Adrenal gland (tissue), 5 donors: Measurements from ENCODE around the gene WDR89.

Experiments
- POLR2A ChIP-seq, 2 donors: fragments of 450-650 bp; IDR thresholded peaks; one replicate each; pipeline ENCODE4 v1.6.1; 2017; ENCODE audit warnings: antibody characterized with exemption in 2 of 2, mild to moderate bottlenecking in 2 of 2, moderate library complexity in 1 of 2
- TF ChIP-seq, protein P1 (sequence below), 6 experiments: fragments of 450-650 bp in 4 of 6; fragments of 200-600 bp in 2 of 6; sonication (generic) in 1 of 6; IDR thresholded peaks; 1 replicate in 5 of 6; 2 replicates in 1 of 6; pipeline versions ENCODE4 v1.5.1 to v1.8.0; 2016 to 2021; ENCODE audit warnings: antibody characterized with exemption in 6 of 6, mild to moderate bottlenecking in 2 of 6, moderate library complexity in 1 of 6
- donor health status: DM: no; HTN: no; CAD: no.

DNA sequence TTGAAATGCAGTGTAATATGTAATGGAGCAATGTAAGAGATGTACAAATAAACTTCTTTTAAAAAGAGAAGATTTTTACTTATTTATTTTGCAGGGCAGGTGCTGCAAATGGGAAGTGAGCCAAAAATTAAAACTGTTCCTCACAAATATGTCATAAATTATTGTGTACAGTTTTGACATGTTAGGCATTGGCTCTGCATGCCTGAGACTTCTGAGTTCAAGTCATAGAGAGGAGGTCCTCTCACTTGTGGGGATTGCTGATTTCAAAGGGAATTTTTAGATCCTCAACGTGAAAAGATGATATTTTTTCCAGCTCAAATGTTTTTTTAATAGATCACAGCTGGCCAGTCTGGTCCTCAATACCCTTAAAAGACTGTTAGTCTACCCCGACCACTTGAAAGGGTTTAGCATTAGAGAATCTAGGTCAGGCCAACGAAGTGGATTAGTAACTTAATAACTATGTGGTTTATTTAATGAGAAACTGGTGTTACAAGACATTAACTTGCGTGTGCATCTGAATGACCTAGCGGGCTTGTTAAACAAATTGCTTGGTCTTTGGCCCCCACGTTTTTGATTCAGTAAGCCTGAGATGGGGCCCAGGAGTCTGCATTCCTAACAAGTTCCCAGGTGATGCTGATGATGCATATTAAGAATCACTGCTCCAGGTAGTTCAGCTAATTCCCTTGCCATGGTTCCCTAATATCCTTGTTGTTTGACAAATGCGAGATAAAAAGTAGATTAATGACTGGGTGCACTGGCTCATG is 30.9 kb upstream of the WDR89 start:
- TF ChIP-seq POLR2A (IDR thresholded peaks at IDR 0.05): no peak
- TF ChIP-seq, protein P1, sequence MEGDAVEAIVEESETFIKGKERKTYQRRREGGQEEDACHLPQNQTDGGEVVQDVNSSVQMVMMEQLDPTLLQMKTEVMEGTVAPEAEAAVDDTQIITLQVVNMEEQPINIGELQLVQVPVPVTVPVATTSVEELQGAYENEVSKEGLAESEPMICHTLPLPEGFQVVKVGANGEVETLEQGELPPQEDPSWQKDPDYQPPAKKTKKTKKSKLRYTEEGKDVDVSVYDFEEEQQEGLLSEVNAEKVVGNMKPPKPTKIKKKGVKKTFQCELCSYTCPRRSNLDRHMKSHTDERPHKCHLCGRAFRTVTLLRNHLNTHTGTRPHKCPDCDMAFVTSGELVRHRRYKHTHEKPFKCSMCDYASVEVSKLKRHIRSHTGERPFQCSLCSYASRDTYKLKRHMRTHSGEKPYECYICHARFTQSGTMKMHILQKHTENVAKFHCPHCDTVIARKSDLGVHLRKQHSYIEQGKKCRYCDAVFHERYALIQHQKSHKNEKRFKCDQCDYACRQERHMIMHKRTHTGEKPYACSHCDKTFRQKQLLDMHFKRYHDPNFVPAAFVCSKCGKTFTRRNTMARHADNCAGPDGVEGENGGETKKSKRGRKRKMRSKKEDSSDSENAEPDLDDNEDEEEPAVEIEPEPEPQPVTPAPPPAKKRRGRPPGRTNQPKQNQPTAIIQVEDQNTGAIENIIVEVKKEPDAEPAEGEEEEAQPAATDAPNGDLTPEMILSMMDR (IDR thresholded peaks at IDR 0.05): no peak
